ENCODE data around the gene COG8.

DNA sequence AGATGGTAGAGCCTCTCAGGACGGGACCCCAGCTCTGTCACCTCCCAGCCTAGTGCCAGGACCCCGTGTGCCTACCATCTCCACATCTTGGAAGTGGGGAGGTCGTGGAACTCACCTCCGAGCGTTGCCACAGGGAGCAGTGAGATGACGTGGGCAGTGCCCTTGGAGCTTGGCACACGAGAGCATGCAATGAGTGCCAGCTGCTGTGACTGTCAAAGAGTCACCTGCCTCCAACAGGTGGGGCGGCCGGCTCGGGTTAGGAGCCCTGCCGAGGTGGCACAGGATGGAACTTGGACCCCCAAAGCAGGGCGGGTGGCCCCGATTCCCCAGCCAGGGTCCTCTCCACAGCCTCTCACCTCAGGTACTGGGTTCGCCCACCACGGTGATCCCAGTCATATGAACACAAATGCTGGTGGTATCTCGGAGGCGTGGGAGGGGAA, 22.7 kb downstream of the COG8 start:
- TF ChIP-seq, protein P1, sequence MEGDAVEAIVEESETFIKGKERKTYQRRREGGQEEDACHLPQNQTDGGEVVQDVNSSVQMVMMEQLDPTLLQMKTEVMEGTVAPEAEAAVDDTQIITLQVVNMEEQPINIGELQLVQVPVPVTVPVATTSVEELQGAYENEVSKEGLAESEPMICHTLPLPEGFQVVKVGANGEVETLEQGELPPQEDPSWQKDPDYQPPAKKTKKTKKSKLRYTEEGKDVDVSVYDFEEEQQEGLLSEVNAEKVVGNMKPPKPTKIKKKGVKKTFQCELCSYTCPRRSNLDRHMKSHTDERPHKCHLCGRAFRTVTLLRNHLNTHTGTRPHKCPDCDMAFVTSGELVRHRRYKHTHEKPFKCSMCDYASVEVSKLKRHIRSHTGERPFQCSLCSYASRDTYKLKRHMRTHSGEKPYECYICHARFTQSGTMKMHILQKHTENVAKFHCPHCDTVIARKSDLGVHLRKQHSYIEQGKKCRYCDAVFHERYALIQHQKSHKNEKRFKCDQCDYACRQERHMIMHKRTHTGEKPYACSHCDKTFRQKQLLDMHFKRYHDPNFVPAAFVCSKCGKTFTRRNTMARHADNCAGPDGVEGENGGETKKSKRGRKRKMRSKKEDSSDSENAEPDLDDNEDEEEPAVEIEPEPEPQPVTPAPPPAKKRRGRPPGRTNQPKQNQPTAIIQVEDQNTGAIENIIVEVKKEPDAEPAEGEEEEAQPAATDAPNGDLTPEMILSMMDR (IDR thresholded peaks at IDR 0.05) = no peak
- TF ChIP-seq EP300 (IDR thresholded peaks at IDR 0.05) (no peak), POLR2A (IDR thresholded peaks at IDR 0.05) (no peak)
